ENCODE measurements around the gene BCAN. TPM values are rescaled to one million over a fixed set of nuclear protein-coding genes. Genes with fewer than 3 reads are reported as not detected.
A peak's percentile ranks its signal among the peaks of the same experiment; 100 is the strongest.
"Not testable (repeated sequence)": the region's sequence is repeated elsewhere in the genome, so short reads cannot be mapped to it uniquely, and the experiment has no call there.

Gene BCAN
- total and polyA plus RNA-seq, 2 of the 8 experiments (the other 6 are each of a cell fraction or from before 2014, with no cell fraction given) = 4.5 to 24.0 TPM

GRCh38 chr1:156629823-156630449, 12.0 kb upstream of the BCAN start (continued):
- TF ChIP-seq FOSL1 (IDR thresholded peaks at IDR 0.05; ENCODE audit: insufficient read depth, low read depth, low read length) (no peak), NRF1 (IDR thresholded peaks at IDR 0.05; ENCODE audit: low read depth, low read length) (no peak), NANOG (IDR thresholded peaks at IDR 0.05; ENCODE audit: insufficient read depth, low read depth, low read length, poor library complexity, severe bottlenecking) (no peak), SP4 (IDR thresholded peaks at IDR 0.05; ENCODE audit: low read length) (no peak), ATF2 (IDR thresholded peaks at IDR 0.05; ENCODE audit: low read length) (no peak), CBX8 (IDR thresholded peaks at IDR 0.05; ENCODE audit: borderline replicate concordance, low read depth, low read length) (no peak), SIRT6 (IDR thresholded peaks at IDR 0.05; ENCODE audit: low read length) (no peak)

GRCh38 chr1:156631152-156631551, 10.8 kb upstream of the BCAN start:
- not testable (repeated sequence) for H2BK20ac ChIP-seq (ENCODE audit: low read length); H2AK5ac ChIP-seq (ENCODE audit: low read depth, low read length); H3K4me1 ChIP-seq (replicated peaks in 1 of 4; ENCODE audit: control insufficient read depth in 3 of 4, insufficient read depth in 4 of 4, low read length in 3 of 4); H2AFZ ChIP-seq (ENCODE audit: low read length); H4K91ac ChIP-seq (replicated peaks; ENCODE audit: insufficient read length, low read length); H4K20me1 ChIP-seq (replicated peaks in 1 of 2; ENCODE audit: control insufficient read depth in 1 of 2, insufficient read depth in 2 of 2, low read length in 2 of 2); H3K18ac ChIP-seq (ENCODE audit: extremely low read depth, low read length); H3K9me3 ChIP-seq (ENCODE audit: insufficient read depth in 2 of 2, low read depth in 1 of 2, low read length in 1 of 2); H3K9ac ChIP-seq (replicated peaks in 1 of 4; ENCODE audit: extremely low read depth in 1 of 4, low read depth in 3 of 4, low read length in 3 of 4); H2BK12ac ChIP-seq (ENCODE audit: low read depth, low read length); H3K79me2 ChIP-seq (ENCODE audit: control insufficient read depth in 1 of 2, insufficient read depth in 2 of 2, low read length in 2 of 2); H3K4ac ChIP-seq (replicated peaks; ENCODE audit: insufficient read length, low read depth, low read length); H3K27me3 ChIP-seq (replicated peaks in 1 of 4; ENCODE audit: control insufficient read depth in 3 of 4, extremely low read depth in 1 of 4, insufficient read depth in 3 of 4, low read length in 3 of 4); H4K8ac ChIP-seq (ENCODE audit: extremely low read depth, insufficient read depth, low read length); H3K27ac ChIP-seq (ENCODE audit: low read depth, low read length); H3K36me3 ChIP-seq (ENCODE audit: control insufficient read depth in 2 of 4, insufficient read depth in 4 of 4, low read length in 3 of 4); H3K79me1 ChIP-seq (ENCODE audit: low read depth, low read length); H4K5ac ChIP-seq (ENCODE audit: insufficient read length, low read depth, low read length); H2BK5ac ChIP-seq (ENCODE audit: low read depth, low read length); H3K56ac ChIP-seq (replicated peaks; ENCODE audit: insufficient read length, low read depth, low read length); FAIRE-seq; H3K4me3 ChIP-seq (ENCODE audit: extremely low read depth in 1 of 4, insufficient read depth in 2 of 4, low read depth in 3 of 4, low read length in 4 of 4); H3K4me2 ChIP-seq (ENCODE audit: insufficient read depth in 1 of 2, low read depth in 2 of 2, low read length in 2 of 2); H3K14ac ChIP-seq (ENCODE audit: insufficient read length); H3K23me2 ChIP-seq (ENCODE audit: low read depth, low read length); DNase-seq (ENCODE audit: low read depth in 1 of 2, low spot score in 2 of 2); H3K23ac ChIP-seq (ENCODE audit: insufficient read length); H2BK120ac ChIP-seq (replicated peaks; ENCODE audit: low read depth, low read length)
- POLR2A ChIA-PET (ENCODE audit: partially characterized antibody) = interaction anchor here (0.6 to 1.5 kb wide), 3 partner anchors 11 to 30 kb away, joined by 3 to 4 read pairs (median 4); partner anchors contain the start of gene HAPLN2
- 0 out of 2 replicates have a peak overlapping the region, but pooled peaks have one; percentile 2 for H2BK15ac ChIP-seq (ENCODE audit: low read length)
- CTCF ChIA-PET (ENCODE audit: partially characterized antibody) = interaction anchor here (0.7 to 43.0 kb wide), 11 partner anchors 10 to 176 kb away, joined by 3 to 868 read pairs (median 4); partner anchors contain the start of genes BCAN, CRABP2, HAPLN2 and NES
- WGBS, 2 experiments (ENCODE audit: extremely low coverage in 1 of 2, insufficient coverage in 1 of 2, insufficient read length in 1 of 2, insufficient replicate concordance in 2 of 2, low coverage in 1 of 2, low lambda C conversion rate in 2 of 2, missing lambda C conversion rate in 1 of 2) = 88% methylated on average over 7 of the region's 9 CpGs; no CpG with 5 or more reads in 1 of the 2 experiments

All from H1 (cell line).